PC-9 (cell line): ENCODE data around the gene NCAM2. TPM values are rescaled to one million over a fixed set of nuclear protein-coding genes. Genes with fewer than 3 reads are reported as not detected.

ENCODE experiments used
- BruUV-seq: library from RNA; stranded (reverse); fragments of 400-500 nt; replicated peaks from 2 replicates; lab custom pipeline; 2021; lab: Mats Ljungman, UMichigan
- CTCF ChIA-PET: fragments of 300-600 bp; sonication (Branson Sonifier 250); formaldehyde crosslinking; loops from one replicate; lab custom pipeline; 2022; ENCODE audit warnings: antibody characterized with exemption; lab: Charles Lee
- POLR2A ChIA-PET: fragments of 300-600 bp; sonication (Branson Sonifier 250); formaldehyde crosslinking; loops from one replicate; lab custom pipeline; 2022; ENCODE audit warnings: antibody characterized with exemption; ENCODE audit not compliant: unreplicated experiment; lab: Charles Lee
- DNase-seq, 2 experiments: peaks; one replicate each; pipeline versions ENCODE4 v3.0.0 to v3.0.0-alpha.2; 2015 to 2022; ENCODE audit warnings: mixed read lengths in 1 of 2
- H2AFZ ChIP-seq: fragments of 200-600 bp; sonication (generic); 2 replicates; pipeline ENCODE4 v1.8.1; 2017; ENCODE audit warnings: antibody characterized with exemption
- H3F3A ChIP-seq: fragments of 200-600 bp; sonication (generic); 2 replicates; pipeline ENCODE4 v1.8.1; 2017; ENCODE audit warnings: antibody characterized with exemption, mild to moderate bottlenecking, low read depth; ENCODE audit not compliant: insufficient read depth
- H3K27ac ChIP-seq: fragments of 200-600 bp; sonication (generic); 2 replicates; pipeline ENCODE4 v1.6.1; 2016; ENCODE audit warnings: mixed run types
- H3K27me3 ChIP-seq: fragments of 200-600 bp; sonication (generic); 2 replicates; pipeline ENCODE4 v1.6.1; 2016; ENCODE audit warnings: low read depth, mixed run types; ENCODE audit not compliant: insufficient read depth
- H3K36me3 ChIP-seq: fragments of 200-600 bp; sonication (generic); 2 replicates; pipeline ENCODE4 v1.6.1; 2016; ENCODE audit warnings: low read depth, mixed run types
- H3K4me1 ChIP-seq: fragments of 200-600 bp; sonication (generic); replicated peaks from 2 replicates; pipeline ENCODE4 v1.6.1; 2016; ENCODE audit warnings: mixed run types; ENCODE audit not compliant: insufficient read depth
- H3K4me2 ChIP-seq: fragments of 200-600 bp; sonication (generic); 2 replicates; pipeline ENCODE4 v1.6.1; 2017; ENCODE audit warnings: mixed run types
- H3K4me3 ChIP-seq: fragments of 200-600 bp; sonication (generic); 2 replicates; pipeline ENCODE4 v1.6.1; 2016; ENCODE audit warnings: mixed run types
- H3K79me2 ChIP-seq: fragments of 200-600 bp; sonication (generic); 2 replicates; pipeline ENCODE4 v1.6.1; 2017; ENCODE audit warnings: low read depth, mixed run types
- H3K9me2 ChIP-seq: fragments of 200-600 bp; sonication (generic); 2 replicates; pipeline ENCODE4 v1.8.1; 2017; ENCODE audit warnings: mild to moderate bottlenecking; ENCODE audit not compliant: insufficient read depth
- H3K9me3 ChIP-seq: fragments of 200-600 bp; sonication (generic); 2 replicates; pipeline ENCODE4 v1.8.1; 2016; ENCODE audit warnings: low read depth; ENCODE audit not compliant: insufficient read depth
- H4K20me1 ChIP-seq: fragments of 200-600 bp; sonication (generic); 2 replicates; pipeline ENCODE4 v1.8.1; 2017; ENCODE audit not compliant: insufficient read depth
- EZH2 ChIP-seq: fragments of 200-600 bp; sonication (generic); IDR thresholded peaks from 2 replicates; pipeline ENCODE4 v1.8.0; 2017; ENCODE audit warnings: antibody characterized with exemption, low read depth
- intact Hi-C: fragments of 100-400 bp; cut with micrococcal nuclease; formaldehyde crosslinking; loops from one replicate; pipeline ENCODE4 v1.10.0; 2022; ENCODE audit not compliant: unreplicated experiment
- total RNA-seq: library from RNA; stranded (reverse); gene quantifications from 2 replicates; pipeline ENCODE4 v1.2.3, GENCODE V29; 2021
- TF ChIP-seq, protein P1 (sequence below): fragments of 200-600 bp; sonication (generic); conservative IDR thresholded peaks from 2 replicates; pipeline ENCODE4 v1.6.1; 2017; ENCODE audit warnings: mixed run types, antibody characterized with exemption, mild to moderate bottlenecking, moderate library complexity

Gene NCAM2
- total RNA-seq, 1 experiment from 2014 or later = not detected

DNA sequence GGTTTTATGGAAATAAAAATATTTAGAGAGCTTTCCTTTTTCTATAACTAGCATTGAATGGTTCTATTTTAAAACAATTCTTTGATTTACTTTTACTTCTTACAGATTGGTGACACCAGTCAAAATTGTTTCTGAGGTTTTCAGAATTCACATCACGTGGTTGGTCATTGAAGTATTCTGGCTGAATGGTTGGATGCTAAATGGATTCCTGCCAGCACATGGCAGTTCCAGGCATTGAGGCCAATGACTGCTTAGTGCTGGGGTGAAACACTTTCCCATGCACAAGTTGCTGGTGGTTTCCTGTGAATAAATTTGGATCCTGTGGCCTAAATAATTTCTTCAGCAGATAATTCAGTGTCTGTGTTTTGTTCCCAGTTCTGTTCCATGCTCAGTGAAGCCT is 20.6 kb downstream of the NCAM2 start:
- H4K20me1 ChIP-seq = no peaks in the 10 kb centered on the region
- POLR2A ChIA-PET = no interaction called here
- no peak overlapping the region for H3K4me2 ChIP-seq
- no peaks in the 10 kb centered on the region for H3K79me2 ChIP-seq
- no peak overlapping the region for H2AFZ ChIP-seq
- CTCF ChIA-PET = no interaction called here
- no peak for TF ChIP-seq EZH2
- TF ChIP-seq, protein P1, sequence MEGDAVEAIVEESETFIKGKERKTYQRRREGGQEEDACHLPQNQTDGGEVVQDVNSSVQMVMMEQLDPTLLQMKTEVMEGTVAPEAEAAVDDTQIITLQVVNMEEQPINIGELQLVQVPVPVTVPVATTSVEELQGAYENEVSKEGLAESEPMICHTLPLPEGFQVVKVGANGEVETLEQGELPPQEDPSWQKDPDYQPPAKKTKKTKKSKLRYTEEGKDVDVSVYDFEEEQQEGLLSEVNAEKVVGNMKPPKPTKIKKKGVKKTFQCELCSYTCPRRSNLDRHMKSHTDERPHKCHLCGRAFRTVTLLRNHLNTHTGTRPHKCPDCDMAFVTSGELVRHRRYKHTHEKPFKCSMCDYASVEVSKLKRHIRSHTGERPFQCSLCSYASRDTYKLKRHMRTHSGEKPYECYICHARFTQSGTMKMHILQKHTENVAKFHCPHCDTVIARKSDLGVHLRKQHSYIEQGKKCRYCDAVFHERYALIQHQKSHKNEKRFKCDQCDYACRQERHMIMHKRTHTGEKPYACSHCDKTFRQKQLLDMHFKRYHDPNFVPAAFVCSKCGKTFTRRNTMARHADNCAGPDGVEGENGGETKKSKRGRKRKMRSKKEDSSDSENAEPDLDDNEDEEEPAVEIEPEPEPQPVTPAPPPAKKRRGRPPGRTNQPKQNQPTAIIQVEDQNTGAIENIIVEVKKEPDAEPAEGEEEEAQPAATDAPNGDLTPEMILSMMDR = no peak
- no peaks in the 10 kb centered on the region for H3K9me2 ChIP-seq
- BruUV-seq = no TSS peak
- no peaks in the 10 kb centered on the region for H3K36me3 ChIP-seq
- H3K4me1 ChIP-seq = no peaks in the 10 kb centered on the region
- no peak overlapping the region for H3K4me3 ChIP-seq
- no peaks in the 10 kb centered on the region for H3K9me3 ChIP-seq
- no peak for DNase-seq
- H3K27me3 ChIP-seq = no peaks in the 10 kb centered on the region
- H3K27ac ChIP-seq = no peak overlapping the region
- H3F3A ChIP-seq = no peaks in the 10 kb centered on the region
- intact Hi-C loops = no loop called here

DNA sequence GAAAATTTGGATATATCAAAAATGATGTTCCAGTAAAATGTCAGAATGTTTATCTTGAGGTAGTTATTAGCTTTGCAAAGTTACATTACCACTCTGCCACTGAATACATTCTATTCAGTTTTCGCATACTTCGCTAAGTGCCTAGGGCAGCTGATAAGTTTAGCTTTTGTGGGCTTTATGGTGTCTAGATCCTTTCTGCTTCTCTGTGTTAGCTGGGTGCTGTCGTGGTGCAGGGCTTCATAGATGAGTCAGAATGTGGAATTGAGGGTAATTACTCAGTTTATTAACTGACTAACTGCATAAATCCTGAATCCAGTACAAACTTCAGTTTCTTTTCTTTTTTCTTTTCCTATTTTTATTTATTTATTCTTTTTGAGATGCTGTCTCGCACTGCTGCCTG is 21.5 kb downstream of the NCAM2 start:
- H3K27ac ChIP-seq = no peak overlapping the region
- H3K4me2 ChIP-seq = no peak overlapping the region
- H3K79me2 ChIP-seq = no peaks in the 10 kb centered on the region
- intact Hi-C loops = no loop called here
- TF ChIP-seq, protein P1 = no peak
- no peak for TF ChIP-seq EZH2
- H3K4me1 ChIP-seq = no peaks in the 10 kb centered on the region
- no TSS peak for BruUV-seq
- no peaks in the 10 kb centered on the region for H3K9me3 ChIP-seq
- H3K4me3 ChIP-seq = no peak overlapping the region
- no peaks in the 10 kb centered on the region for H3K9me2 ChIP-seq
- ChIA-PET CTCF (interaction anchor here (0.6 kb wide), 1 partner anchor 542 kb away, joined by 3 read pairs; no protein-coding TSS in a partner anchor), POLR2A (no interaction called here)
- H3F3A ChIP-seq = no peaks in the 10 kb centered on the region
- DNase-seq = no peak
- H4K20me1 ChIP-seq = no peaks in the 10 kb centered on the region
- no peaks in the 10 kb centered on the region for H3K36me3 ChIP-seq
- H3K27me3 ChIP-seq = no peaks in the 10 kb centered on the region
- H2AFZ ChIP-seq = no peak overlapping the region

DNA sequence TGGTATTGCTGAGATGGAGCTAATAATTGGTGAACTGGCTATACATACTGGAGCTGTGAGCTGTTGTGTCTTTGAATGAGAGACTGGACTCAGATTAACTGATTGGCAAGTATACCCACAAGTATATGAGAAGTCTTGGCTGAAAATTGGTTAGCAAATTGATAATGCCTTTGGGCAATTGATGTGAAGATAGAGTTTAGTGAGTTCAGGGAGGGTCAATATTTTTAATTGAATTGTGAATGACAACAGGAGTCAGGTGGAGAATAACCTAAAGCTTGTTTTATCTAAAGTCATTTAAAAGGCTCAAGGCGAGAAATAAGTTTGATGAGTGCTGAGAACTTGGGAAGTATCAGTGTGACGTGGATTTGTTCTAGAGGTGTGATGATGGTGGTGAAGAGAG is 27.5 kb downstream of the NCAM2 start:
- Histone ChIP-seq H3K27ac (no peak overlapping the region), H3K9me2 (no peaks in the 10 kb centered on the region), H3K79me2 (no peaks in the 10 kb centered on the region), H3K4me1 (no peaks in the 10 kb centered on the region), H3K4me3 (no peak overlapping the region), H4K20me1 (no peaks in the 10 kb centered on the region), H3K36me3 (no peaks in the 10 kb centered on the region), H3K27me3 (no peaks in the 10 kb centered on the region), H3K4me2 (no peak overlapping the region), H2AFZ (no peak overlapping the region), H3K9me3 (no peaks in the 10 kb centered on the region), H3F3A (no peaks in the 10 kb centered on the region)
- DNase-seq = no peak
- CTCF ChIA-PET = no interaction called here
- TF ChIP-seq, protein P1 = no peak
- TF ChIP-seq EZH2 = no peak
- BruUV-seq = no TSS peak
- intact Hi-C loops = no loop called here
- POLR2A ChIA-PET = no interaction called here
